A549 (cell line): ENCODE data around the gene ARSH. TPM values are rescaled to one million over a fixed set of nuclear protein-coding genes. Genes with fewer than 3 reads are reported as not detected.
"Not testable (repeated sequence)": the region's sequence is repeated elsewhere in the genome, so short reads cannot be mapped to it uniquely, and the experiment has no call there.

Experiments
- ATAC-seq, 2 experiments: fragments of 200-7000 bp in 1 of 2; fragments of >200 bp in 1 of 2; cut with Nextera tagmentation in 1 of 2; cut with Tn5 transposase in 1 of 2; 3 replicates each; pipeline versions ENCODE4 v1.8.0 to v1.9.1; 2018 to 2020; ENCODE audit warnings: mild to moderate bottlenecking in 1 of 2, moderate library complexity in 1 of 2
- CTCF ChIA-PET: fragments of 300-600 bp; sonication (Branson Sonifier 250); formaldehyde crosslinking; extraction: SDS; loops from one replicate; lab custom pipeline; 2021; ENCODE audit warnings: antibody characterized with exemption, inconsistent platforms; lab: Yijun Ruan, JAX
- POLR2A ChIA-PET: fragments of 350-600 bp; formaldehyde crosslinking; extraction: SDS; loops from one replicate; lab custom pipeline; 2021; ENCODE audit warnings: antibody characterized with exemption, inconsistent platforms; lab: Yijun Ruan, JAX
- DNase-seq, 2 experiments: peaks; one replicate each; pipeline versions ENCODE4 v3.0.0 to v3.0.0-alpha.2; 2011 to 2016; ENCODE audit warnings: low read depth in 1 of 2, low spot score in 1 of 2
- FAIRE-seq: peaks from 2 replicates; lab custom pipeline; 2011; peaks lifted over from hg19 to GRCh38; lab: Jason Lieb, UNC
- H3K27ac ChIP-seq, 2 experiments: fragments of >200 bp; sonication (Bioruptor Twin); formaldehyde crosslinking; 3 replicates each; pipeline ENCODE4 v1.5.1; 2016 to 2017
- H3K4me1 ChIP-seq: fragments of >200 bp; sonication (Bioruptor Twin); formaldehyde crosslinking; 3 replicates; pipeline ENCODE4 v1.6.1; 2016
- H3K4me2 ChIP-seq: fragments of >200 bp; sonication (Bioruptor Twin); formaldehyde crosslinking; 3 replicates; pipeline ENCODE4 v1.6.1; 2016
- H3K4me3 ChIP-seq: fragments of >200 bp; sonication (Bioruptor Twin); formaldehyde crosslinking; 3 replicates; pipeline ENCODE4 v1.5.1; 2016
- H3K9me3 ChIP-seq: fragments of >200 bp; sonication (Bioruptor Twin); formaldehyde crosslinking; 3 replicates; pipeline ENCODE4 v1.6.1; 2016
- BCL3 ChIP-seq: fragments of >200 bp; sonication (Bioruptor Twin); formaldehyde crosslinking; IDR thresholded peaks from 3 replicates; pipeline ENCODE4 v1.6.1; 2016
- CBX2 ChIP-seq: fragments of 200-600 bp; sonication (generic); IDR thresholded peaks from 2 replicates; pipeline ENCODE4 v1.6.1; 2016; ENCODE audit warnings: low read depth, mild to moderate bottlenecking, borderline replicate concordance
- CEBPB ChIP-seq, 2 experiments: fragments of >200 bp in 1 of 2; sonication (Bioruptor Twin) in 1 of 2; formaldehyde crosslinking in 1 of 2; IDR thresholded peaks; 2 replicates each; pipeline ENCODE4 v1.6.1; 2012 to 2016
- CHD4 ChIP-seq: fragments of 200-600 bp; sonication (generic); IDR thresholded peaks from 2 replicates; pipeline ENCODE4 v1.6.1; 2016; ENCODE audit warnings: antibody characterized with exemption, mild to moderate bottlenecking, borderline replicate concordance
- EHF ChIP-seq: fragments of 250-450 bp; sonication (Bioruptor Pico); IDR thresholded peaks from 2 replicates; pipeline ENCODE4 v1.5.0; 2020; ENCODE audit warnings: mild to moderate bottlenecking
- FOSL2 ChIP-seq, 2 experiments: fragments of 450-650 bp in 1 of 2; fragments of >200 bp in 1 of 2; sonication (Bioruptor Twin) in 1 of 2; formaldehyde crosslinking; IDR thresholded peaks; 2 replicates each; pipeline versions ENCODE4 v1.5.0 to v1.6.1; 2016 to 2020; ENCODE audit warnings: mild to moderate bottlenecking in 1 of 2, moderate library complexity in 1 of 2
- FOXS1 ChIP-seq: fragments of 250-450 bp; sonication (Bioruptor Pico); IDR thresholded peaks from 2 replicates; pipeline ENCODE4 v1.5.0; 2020; ENCODE audit warnings: mild to moderate bottlenecking, moderate library complexity
- HDAC2 ChIP-seq: fragments of 200-600 bp; sonication (generic); IDR thresholded peaks from 2 replicates; pipeline ENCODE4 v1.6.1; 2016
- HMGXB4 ChIP-seq: fragments of 250-450 bp; sonication (Bioruptor Pico); IDR thresholded peaks from 2 replicates; pipeline ENCODE4 v1.5.0; 2021; ENCODE audit warnings: mild to moderate bottlenecking, moderate library complexity, borderline replicate concordance
- JUNB ChIP-seq: fragments of >200 bp; sonication (Bioruptor Twin); formaldehyde crosslinking; IDR thresholded peaks from 2 replicates; pipeline ENCODE4 v1.6.1; 2016
- MAFK ChIP-seq: fragments of 450-650 bp; IDR thresholded peaks from 2 replicates; pipeline ENCODE4 v1.6.1; 2014; ENCODE audit not compliant: partially characterized antibody
- MAX ChIP-seq: IDR thresholded peaks from 2 replicates; pipeline ENCODE4 v1.6.1; 2012
- MAZ ChIP-seq: fragments of 150-350 bp; IDR thresholded peaks from 2 replicates; pipeline ENCODE4 v1.6.1; 2014; ENCODE audit warnings: antibody characterized with exemption, low read depth, low read length, borderline replicate concordance
- POLR2AphosphoS2 ChIP-seq: conservative IDR thresholded peaks from 2 replicates; pipeline ENCODE4 v1.6.1; 2012; ENCODE audit warnings: low read length, improper control_type of control experiment, inconsistent platforms
- RNF2 ChIP-seq: fragments of 200-600 bp; sonication (generic); IDR thresholded peaks from 2 replicates; pipeline ENCODE4 v1.6.1; 2016; ENCODE audit warnings: low read depth, mild to moderate bottlenecking, antibody characterized with exemption, moderate library complexity, borderline replicate concordance
- ZC3H11A ChIP-seq: fragments of 450-650 bp; IDR thresholded peaks from 2 replicates; pipeline ENCODE4 v1.6.1; 2014; ENCODE audit warnings: antibody characterized with exemption, mild to moderate bottlenecking
- ZSCAN20 ChIP-seq: fragments of 250-450 bp; sonication (Bioruptor Pico); IDR thresholded peaks from 2 replicates; pipeline ENCODE4 v1.8.0; 2022; ENCODE audit warnings: mild to moderate bottlenecking, moderate library complexity
- WGBS: methylation state at CpG from one replicate; pipeline ENCODE4 v1.1.6; 2017; ENCODE audit errors: missing lambda C conversion rate; 5-methylcytosine and 5-hydroxymethylcytosine counted together
- polyA plus RNA-seq, 4 experiments: library from polyadenylated mRNA; depleted of rRNA in 3 of 4; stranded (reverse); fragments of >200 nt; fragmentation: RNase III in 1 of 4; extraction: RNeasy Plus Mini Kit Qiagen cat#74134 plus additional on column Dnase treatment in 1 of 4; gene quantifications; 2 replicates in 3 of 4; 3 replicates in 1 of 4; pipeline ENCODE4 v1.2.3, GENCODE V29; 2011 to 2017

Gene ARSH
- polyA plus RNA-seq, 2 of the 4 experiments (the other 2 are of a cell fraction): not detected

GRCh38 chrX:2978639-2979038 lies 27.7 kb upstream of the ARSH start:
- CTCF ChIA-PET, H3K9me3 ChIP-seq, H3K27ac ChIP-seq, FAIRE-seq, H3K4me2 ChIP-seq, H3K4me3 ChIP-seq, H3K4me1 ChIP-seq, ATAC-seq, POLR2A ChIA-PET, DNase-seq: not testable (repeated sequence)
- WGBS: 71% methylated on average over 4 of the region's 4 CpGs
- TF ChIP-seq ZC3H11A: peak; percentile 85

- CTCF ChIA-PET: no interaction called here
- no peaks in the 10 kb centered on the region; the same call in 2 of the 3 replicates for H3K9me3 ChIP-seq
- H3K4me2 ChIP-seq: no peak overlapping the region
- DNase-seq (peak in 1 of 2 experiments; percentile 11), ATAC-seq (peak; percentile 67 to 71; a peak in 5 of 6 replicates)
- WGBS: 27% methylated on average over 4 of the region's 4 CpGs
- no peaks in the 10 kb centered on the region for H3K4me1 ChIP-seq
- TF ChIP-seq JUNB: no peak
- no peak for TF ChIP-seq FOXS1 (CRISPR knock-in tag)
- TF ChIP-seq CEBPB (IDR thresholded peaks at IDR 0.05): no peak
- no peak for TF ChIP-seq EHF (CRISPR knock-in tag)
- no peak for TF ChIP-seq ZSCAN20 (CRISPR knock-in tag)
- no peak for TF ChIP-seq RNF2
- no peak for TF ChIP-seq HMGXB4 (CRISPR knock-in tag)
- no peak for TF ChIP-seq FOSL2 (IDR thresholded peaks at IDR 0.05)
- TF ChIP-seq FOSL2 (CRISPR knock-in tag; IDR thresholded peaks at IDR 0.05): no peak
- no peak for TF ChIP-seq MAFK
- no peak for TF ChIP-seq CBX2
- TF ChIP-seq, all 56 proteins: peak for 0
- POLR2A ChIA-PET: no interaction called here
- Histone ChIP-seq H3K27ac (no peak overlapping the region), H3K4me3 (no peak overlapping the region)
- FAIRE-seq: no peak
Measured at GRCh38 chrX:2984342-2984741, 22.0 kb upstream of the ARSH start.

- peak; percentile 28 for FAIRE-seq
- ChIA-PET CTCF (no interaction called here), POLR2A (no interaction called here)
Measured at GRCh38 chrX:2989565-2989964, 16.8 kb upstream of the ARSH start.

GRCh38 chrX:3010532-3010931 lies 4.2 kb downstream of the ARSH start:
- TF ChIP-seq EHF (CRISPR knock-in tag) (no peak), BCL3 (no peak), CHD4 (no peak)
- WGBS: 2% methylated on average over 2 of the region's 2 CpGs
- no peak overlapping the region for H3K4me3 ChIP-seq
- CTCF ChIA-PET: interaction anchor here (0.6 kb wide), 1 partner anchor 801 kb away, joined by 3 read pairs; no protein-coding TSS in a partner anchor
- DNase-seq: no peak
- H3K4me2 ChIP-seq: no peak overlapping the region
- FAIRE-seq: no peak
- ATAC-seq: no peak
- H3K9me3 ChIP-seq: no peaks in the 10 kb centered on the region; the same call in 2 of the 3 replicates
- H3K4me1 ChIP-seq: no peaks in the 10 kb centered on the region
- POLR2A ChIA-PET: no interaction called here
- no peak overlapping the region for H3K27ac ChIP-seq

More at GRCh38 chrX:2989565-2989964, 16.8 kb upstream of the ARSH start:
- H3K4me2 ChIP-seq: no peak overlapping the region
- H3K4me1 ChIP-seq: no peaks in the 10 kb centered on the region
- TF ChIP-seq HDAC2 (no peak), MAX (no peak), POLR2AphosphoS2 (no peak), MAZ (no peak)
- no peak overlapping the region for H3K4me3 ChIP-seq
- H3K9me3 ChIP-seq: no peaks in the 10 kb centered on the region
- WGBS: 42% methylated on average over 2 of the region's 2 CpGs
- no peak for ATAC-seq
- no peak for DNase-seq
- no peak overlapping the region for H3K27ac ChIP-seq
